DMS153 treated with DMSO at 0.1 percent for 48 hours (cell line): ENCODE results near the gene VSIG8.

Source experiments
- DNase-seq: peaks from one replicate; lab custom pipeline; 2025; ENCODE audit not compliant: unreplicated experiment; lab: John Stamatoyannopoulos, UW

VSIG8 gene

GRCh38 chr1:159884296-159884695, 21.8 kb upstream of the VSIG8 start:
- DNase-seq = no peak

DNA sequence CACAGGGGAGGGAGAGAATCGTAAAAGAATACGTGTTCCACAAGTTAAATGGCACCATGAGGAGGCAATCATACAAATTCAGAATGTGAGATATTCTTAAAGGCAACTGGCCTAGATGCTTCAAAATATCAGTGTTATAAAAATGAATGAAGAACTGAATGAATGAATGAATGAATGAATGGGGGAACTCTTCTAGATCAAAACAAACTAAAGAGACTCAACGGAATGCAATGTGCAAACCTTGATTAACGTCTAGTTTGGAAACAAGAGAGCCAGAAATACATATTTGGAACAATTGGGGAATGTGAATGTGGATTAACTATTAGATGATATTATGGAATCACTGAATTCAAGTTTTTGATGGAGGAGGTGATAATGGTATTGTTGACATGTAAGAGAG, 20.7 kb upstream of the VSIG8 start:
- no peak for DNase-seq

- no peak for DNase-seq
These were observed 20.0 kb upstream of the VSIG8 start for GRCh38 chr1:159882527-159882862.

DNA sequence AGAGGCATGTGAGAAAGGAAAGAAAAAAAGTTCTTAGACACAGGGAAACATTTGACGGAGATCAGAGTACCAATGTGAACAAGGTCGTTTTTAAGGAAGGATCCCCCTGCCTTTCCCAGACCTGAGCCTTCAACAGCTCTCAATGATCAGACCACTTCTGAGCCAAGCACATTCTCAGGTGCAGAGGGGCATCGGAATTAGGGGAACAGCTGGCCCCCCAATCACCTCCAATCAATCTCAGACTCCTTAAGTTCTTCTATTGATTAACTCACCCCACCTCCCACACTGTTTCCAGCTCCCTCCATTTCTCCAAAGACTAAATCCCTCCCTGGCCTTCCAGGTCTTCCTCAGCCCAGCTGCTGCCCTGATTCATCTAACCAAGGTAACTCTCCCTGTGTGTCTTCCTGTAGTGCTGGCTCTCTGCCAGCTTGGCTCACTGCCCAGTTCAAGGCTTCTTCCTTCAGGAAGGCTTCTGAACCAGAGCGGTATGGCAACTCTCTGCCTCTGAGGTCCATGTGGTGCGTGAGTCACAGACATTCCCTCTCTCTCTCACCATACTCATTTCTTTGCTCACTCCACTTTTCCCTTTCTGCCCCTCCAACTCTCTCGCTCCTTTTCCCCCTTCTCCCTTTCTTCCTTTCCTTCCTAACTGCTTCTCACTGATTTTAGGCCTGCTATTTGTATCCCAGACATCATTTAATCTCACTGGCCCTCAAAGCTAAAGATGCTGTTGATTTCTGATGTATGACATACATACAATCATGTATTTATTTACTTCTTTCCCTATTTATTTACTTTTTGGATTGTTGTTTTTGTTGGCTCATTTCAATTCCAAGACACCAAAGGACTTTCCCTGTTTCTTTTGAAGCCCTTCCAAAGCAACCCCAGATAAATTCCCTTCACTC, 19.4 kb upstream of the VSIG8 start:
- DNase-seq = peak; percentile 99

DNA sequence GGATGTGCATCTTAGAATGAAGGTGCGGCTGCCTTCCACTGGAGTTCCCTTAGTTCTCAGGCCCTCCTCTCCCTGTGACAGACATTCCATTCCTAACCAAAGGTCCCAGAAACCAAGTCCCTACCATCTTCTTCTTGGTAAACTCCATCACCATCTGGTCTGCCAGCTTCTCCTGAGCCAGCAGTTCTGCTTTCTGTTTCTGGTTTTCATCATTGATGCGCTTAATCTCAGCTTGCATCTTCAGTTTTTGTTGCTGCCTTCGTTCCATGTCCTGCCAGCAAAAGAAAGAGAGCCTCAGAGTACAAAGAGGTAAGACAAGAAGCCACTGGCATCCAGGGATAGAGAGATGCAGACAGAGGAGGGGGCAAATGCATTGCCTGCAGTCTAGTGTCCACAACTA, 18.0 kb upstream of the VSIG8 start:
- peak; percentile 24 for DNase-seq

GRCh38 chr1:159879977-159880376, 17.5 kb upstream of the VSIG8 start:
- DNase-seq = no peak

- no peak for DNase-seq
These were observed 16.7 kb upstream of the VSIG8 start for GRCh38 chr1:159879136-159879535.

GRCh38 chr1:159877695-159878444, 15.4 kb upstream of the VSIG8 start:
- DNase-seq = no peak

DNA sequence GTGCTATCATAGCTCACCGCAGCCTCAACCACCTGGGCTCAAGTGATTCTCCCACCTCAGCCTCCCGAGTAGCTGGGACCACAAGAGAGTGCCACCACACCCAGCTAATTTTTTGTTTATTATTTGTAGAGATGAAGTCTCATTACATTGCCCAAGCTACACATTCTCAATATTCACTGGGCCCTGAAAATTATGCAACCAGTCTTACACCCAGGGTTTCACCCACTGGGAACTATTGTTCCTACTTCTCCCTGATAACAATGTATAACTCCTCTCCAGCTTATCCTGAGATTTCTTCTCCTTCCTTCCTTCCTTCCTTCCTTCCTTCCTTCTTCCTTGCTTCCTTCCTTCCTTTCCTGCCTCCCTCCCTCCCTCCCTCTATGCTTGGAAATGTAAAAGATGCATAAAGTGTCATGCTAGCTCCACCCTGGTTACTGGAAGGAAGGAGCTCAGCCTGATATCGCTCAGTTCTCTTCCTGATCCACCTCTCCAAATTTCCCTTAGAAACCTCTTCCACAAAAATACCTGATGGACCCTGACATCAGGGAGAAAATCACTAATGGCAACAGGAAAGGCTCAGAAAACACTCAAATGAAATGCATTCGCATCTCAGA, 11.2 kb upstream of the VSIG8 start:
- DNase-seq = no peak

GRCh38 chr1:159872891-159873290, 10.4 kb upstream of the VSIG8 start:
- no peak for DNase-seq

- no peak for DNase-seq
These were observed 8.2 kb upstream of the VSIG8 start for GRCh38 chr1:159870704-159871103.

- DNase-seq = no peak
These were observed 7.2 kb upstream of the VSIG8 start for GRCh38 chr1:159869607-159870006.

DNA sequence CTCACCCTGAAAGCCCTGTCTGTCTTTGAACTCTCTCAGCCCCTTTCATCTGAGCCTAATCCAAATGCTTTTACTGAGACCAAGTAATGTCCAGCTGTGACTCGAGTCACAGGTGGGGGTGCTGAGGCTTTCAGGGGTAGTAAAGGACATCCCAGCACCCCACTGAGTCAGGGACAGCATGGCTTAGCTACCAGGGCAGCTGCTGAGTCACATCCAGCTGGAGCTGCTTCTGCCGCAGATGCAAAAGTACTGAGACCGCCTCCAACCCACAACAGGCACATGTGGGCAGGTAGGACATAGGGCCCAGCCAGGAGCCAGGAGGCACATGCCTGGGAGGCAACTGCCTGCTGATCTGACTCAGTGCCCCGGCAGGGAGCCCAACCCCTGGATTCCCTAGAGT, 6.7 kb upstream of the VSIG8 start:
- DNase-seq = no peak

GRCh38 chr1:159868766-159869165, 6.3 kb upstream of the VSIG8 start:
- no peak for DNase-seq

- DNase-seq = peak; percentile 99
These were observed 5.2 kb upstream of the VSIG8 start for GRCh38 chr1:159867664-159868026.

DNA sequence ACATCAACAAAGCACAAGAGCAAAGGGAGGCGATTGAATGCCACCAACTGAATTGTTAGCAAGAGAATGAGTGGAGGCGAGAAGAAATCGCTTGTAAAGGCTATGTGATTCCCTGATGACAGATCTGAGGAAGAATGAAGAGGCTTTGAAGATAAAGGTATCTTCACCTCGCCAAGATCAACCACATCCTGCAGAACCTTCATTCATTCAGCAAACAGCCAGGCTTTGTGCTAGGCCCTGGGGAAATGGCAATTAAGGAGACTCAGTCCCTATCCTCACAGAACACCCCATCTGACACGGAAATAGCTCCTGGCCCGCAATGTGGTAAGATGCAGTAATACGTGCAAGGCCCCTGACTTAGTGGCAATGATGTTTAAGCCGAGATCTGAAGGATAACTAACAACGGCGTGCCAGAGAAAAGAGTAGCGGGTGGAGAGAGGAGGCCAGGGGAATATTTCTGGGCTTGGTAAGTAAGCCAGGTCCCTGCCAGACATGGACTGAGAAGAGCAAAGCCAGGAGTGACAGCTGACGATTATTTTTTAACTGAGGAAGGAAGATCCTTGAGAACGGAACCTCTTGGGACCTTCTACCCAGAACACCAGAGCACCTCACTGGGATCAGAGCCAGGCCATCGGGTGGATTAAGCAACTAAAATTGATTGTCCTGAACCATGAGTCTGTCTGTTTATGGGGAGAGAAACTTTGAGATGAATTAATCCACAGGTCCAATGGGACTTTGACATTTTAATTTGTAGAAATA, 4.6 kb upstream of the VSIG8 start:
- no peak for DNase-seq

DNA sequence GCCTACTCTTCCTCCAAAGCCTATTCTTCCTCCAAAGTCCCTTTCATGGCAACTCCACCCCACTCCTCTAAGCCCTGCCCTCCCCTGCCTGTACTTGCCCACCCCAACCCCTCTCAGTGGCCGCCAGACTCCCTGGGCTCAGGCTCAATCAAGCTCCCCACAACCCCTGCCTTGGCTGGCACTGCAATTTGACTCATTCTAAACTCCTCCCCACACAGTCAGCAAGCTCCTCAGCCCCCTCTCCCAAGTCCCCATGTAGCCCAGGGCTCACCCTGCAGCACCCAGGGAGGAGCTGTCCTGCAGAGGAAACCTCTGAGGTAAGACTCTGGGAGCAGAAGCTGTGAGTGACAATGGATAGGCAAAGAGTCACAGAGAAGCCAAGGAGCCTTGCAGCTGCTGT, 3.6 kb upstream of the VSIG8 start:
- no peak for DNase-seq

DNA sequence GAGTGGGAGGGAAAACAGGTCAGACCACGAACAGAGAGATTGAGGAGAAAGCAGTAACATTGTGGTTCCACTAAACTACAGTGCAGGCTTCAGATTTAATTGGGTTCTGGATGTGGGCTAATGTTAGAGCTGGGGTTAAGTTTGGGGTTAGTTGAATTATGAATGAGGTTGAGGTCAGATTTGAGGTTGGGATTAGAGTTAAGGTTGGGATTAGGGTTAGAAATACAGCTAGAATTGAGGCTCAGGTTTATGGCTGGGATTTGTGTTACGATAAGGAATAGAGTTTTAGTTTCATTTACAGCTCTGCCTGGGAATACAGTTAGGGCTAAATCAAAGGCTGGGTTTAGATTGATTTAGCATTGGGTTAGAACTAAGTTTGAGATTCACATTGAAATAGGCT, 1.8 kb upstream of the VSIG8 start:
- no peak for DNase-seq

DNA sequence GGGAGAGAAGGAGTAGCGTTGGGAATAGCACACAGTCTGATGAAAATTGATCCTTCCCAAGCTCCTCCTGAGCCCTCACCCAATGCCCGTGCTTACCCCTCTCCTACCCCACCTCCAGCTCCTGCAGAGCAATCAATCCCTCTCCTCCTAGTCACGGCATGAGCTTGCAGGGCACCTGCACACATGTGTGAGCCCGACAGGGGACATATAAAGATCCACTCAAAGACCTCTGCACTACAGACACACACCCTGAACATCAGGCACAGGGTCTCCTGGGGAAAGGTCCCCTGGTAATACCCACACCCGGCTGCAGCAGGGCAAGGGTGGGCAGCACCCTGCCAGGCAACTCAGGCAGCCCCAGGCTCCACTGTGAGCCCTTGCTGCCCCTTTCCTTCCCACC, 426 bp downstream of the VSIG8 start:
- DNase-seq = no peak

- no peak for DNase-seq
These were observed 1.2 kb downstream of the VSIG8 start for GRCh38 chr1:159861218-159861617.

DNA sequence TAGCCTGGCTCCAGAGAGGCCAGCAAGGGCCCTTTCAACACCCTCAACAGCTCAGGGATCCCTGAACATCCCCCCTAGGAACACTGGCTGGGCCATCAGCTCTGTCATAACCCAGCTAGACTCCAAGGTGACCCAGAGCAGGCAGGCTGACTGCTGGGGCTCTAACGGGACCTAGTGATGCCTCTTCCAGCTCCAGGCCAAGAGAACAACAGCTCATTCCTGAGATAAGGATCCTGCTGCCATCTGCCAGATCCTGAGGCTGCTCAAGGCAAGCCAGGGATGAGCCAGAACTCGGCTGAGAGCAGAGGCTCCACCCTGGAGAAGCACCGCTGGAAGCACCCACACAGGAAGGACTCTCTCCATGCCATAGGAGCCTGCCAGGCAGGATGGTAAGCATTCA, 2.0 kb downstream of the VSIG8 start:
- no peak for DNase-seq
